Measurements from ENCODE around the gene PTPRD.

Gene PTPRD

GRCh38 chr9:8331507-8332330 lies 2281.1 kb downstream of the PTPRD start:
- DNase-seq (ENCODE audit: low read depth) = no peak

GRCh38 chr9:8329561-8330283 lies 2283.1 kb downstream of the PTPRD start:
- no peak for DNase-seq (ENCODE audit: low read depth)

DNA sequence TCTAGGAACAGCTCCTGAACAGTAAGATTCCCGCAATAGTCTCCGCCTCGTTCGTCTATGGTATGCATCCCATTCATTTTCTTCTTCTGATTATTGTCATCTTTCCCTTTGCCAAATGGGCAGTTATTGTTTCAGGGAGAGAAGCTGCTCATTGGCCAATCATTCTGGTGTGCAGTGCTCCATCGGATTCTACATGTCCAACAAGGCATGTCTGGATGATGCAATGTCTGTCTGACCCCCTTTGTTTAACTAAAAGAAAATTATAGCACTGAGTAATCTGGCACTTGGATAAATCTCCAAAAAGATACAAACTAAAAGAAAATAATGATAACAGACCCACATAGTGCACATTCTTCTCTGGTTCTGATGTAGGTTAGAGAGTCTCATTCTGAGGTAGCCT lies 2297.6 kb downstream of the PTPRD start:
- no peak for DNase-seq (ENCODE audit: low read depth)

DNA sequence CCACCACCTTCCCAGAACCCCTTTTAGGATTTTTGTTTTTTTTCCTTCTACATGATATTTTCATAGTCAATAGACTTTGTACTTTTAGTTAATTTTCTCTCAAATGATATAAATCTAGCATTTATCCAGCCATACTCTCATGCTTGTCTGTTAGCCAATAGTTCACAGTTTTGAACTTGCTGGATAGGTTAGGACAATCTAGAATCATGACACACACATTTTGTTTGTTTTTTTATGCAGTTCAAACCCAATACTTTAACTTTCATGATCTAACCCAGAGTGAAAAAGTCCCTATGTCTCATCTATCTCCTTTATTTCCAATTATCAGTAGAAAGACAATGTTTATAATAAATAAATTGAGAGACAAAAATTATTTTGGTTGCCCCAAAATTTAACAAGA lies 2303.5 kb downstream of the PTPRD start:
- DNase-seq (ENCODE audit: low read depth) = no peak

DNA sequence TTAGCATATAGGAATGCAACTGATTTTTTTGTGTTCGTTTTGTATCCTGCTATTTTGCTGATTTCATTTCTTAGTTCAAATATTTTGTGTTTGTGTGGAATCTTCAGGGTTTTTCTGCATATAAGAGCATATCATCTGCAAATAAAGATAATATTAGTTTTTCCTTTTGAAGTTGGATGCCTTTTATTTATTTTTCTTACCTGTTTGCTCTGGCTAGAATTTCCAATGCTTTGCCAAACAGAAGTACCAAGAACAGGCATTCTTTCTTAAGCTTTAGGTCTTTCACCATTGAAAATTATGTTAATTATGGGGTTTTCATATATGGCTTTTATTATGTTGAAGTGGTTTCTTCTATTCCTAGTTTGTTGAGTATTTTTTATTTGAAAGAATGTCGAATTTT lies 2308.1 kb downstream of the PTPRD start:
- DNase-seq (ENCODE audit: low read depth) = no peak

DNA sequence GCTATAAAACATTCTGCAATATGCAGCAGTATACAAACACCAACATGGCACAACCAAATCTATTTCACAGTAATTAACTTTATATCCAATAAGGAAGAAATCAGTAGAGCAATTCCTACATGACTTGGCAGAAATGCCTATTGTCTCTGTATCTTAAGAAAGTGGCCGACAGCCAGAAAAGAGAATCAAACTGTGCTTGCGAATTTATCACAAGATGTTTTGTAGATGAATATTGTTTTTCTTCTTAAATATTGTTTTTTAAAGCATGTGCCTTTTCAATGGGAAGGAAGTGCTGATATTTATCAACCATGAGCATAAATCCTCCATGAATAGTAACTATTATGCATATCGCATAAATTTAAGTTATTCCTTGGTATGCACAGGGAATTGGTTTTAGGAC lies 2311.5 kb downstream of the PTPRD start:
- no peak for DNase-seq (ENCODE audit: low read depth)

- no peak for DNase-seq (ENCODE audit: low read depth)
Observed at GRCh38 chr9:8297047-8297446, 2315.8 kb downstream of the PTPRD start.

DNA sequence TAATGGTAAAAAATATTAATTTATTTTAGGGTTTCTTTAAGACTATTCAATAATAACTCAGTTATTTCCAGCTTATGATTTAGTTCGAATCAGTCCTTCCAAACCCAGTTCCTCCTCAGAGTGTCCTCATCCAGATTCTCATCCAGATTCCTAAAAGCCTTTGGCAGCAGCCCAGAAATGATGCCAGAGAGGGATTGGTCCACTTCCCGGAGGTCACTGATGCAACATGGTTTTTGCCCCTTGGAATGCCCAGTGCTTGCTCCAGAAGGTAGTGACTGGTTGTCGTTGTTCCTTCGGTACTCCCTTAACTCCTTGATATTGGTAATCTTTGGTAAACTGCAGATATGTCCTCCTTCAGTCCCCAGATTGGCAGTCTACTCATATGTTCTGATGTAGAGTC lies 2320.1 kb downstream of the PTPRD start:
- DNase-seq (ENCODE audit: low read depth) = no peak

DNA sequence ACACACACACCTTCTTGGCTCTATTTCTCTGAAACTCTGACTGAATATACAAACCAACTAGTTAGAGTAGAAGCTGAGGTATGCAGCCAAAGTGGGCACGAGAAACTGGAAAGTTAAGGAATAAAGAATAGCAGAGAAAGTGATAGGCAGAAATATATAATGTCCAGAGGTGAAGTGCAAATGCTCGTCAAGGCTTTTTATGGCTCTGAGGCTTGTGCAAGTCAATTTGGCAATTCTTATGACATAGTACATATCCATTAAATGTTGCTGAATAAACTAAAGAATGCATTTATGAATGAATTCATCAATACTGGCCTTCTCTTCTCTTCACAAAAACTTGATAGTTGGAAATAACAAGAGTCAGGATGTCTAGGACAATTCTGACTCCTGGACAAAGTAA lies 2323.1 kb downstream of the PTPRD start:
- DNase-seq (ENCODE audit: low read depth) = no peak

GRCh38 chr9:8287970-8288369 lies 2324.8 kb downstream of the PTPRD start:
- no peak for DNase-seq (ENCODE audit: low read depth)

- DNase-seq (ENCODE audit: low read depth) = no peak
Observed at GRCh38 chr9:8287501-8287900, 2325.3 kb downstream of the PTPRD start.

- DNase-seq (ENCODE audit: low read depth) = no peak
Observed at GRCh38 chr9:8284884-8285283, 2327.9 kb downstream of the PTPRD start.

DNA sequence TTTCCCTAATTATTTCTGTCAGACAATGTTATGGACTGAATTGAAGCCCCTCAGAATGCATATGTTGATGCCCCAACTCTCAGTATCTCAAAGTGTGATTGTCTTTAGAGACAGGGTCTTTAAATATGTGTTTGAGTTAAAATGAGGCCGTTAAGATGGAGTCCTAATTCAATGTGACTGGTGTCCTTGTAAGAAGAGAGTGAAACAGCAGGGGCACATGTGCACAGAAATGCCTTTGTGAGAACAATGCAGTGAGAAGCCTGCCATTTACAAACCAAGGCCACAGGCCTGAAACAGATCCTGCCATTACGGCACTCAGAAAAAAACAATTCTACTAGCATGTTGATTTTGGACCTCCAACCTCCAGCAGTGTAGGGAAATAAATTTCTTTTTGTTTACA lies 2330.3 kb downstream of the PTPRD start:
- DNase-seq (ENCODE audit: low read depth) = no peak

- no peak for DNase-seq (ENCODE audit: low read depth)
Observed at GRCh38 chr9:8280811-8281210, 2332.0 kb downstream of the PTPRD start.

DNA sequence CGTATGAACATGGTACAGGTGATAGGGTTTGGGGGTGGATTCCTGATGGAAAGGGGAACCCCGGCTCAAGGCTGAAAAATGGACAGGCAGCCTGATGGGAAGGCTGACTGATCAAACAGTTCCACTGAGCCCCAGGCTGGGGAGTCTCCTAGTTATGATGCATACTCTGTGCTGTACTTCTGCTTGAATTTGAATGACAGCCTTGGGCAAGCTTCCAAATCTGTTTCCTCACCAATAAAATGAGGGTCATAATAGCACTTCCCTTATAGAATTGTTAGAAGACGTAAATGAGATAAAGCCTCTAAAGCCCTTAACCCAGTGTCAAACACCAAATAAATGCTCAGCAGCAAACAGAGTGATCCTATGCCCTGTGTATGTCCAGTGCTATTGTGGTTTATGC lies 2334.8 kb downstream of the PTPRD start:
- DNase-seq (ENCODE audit: low read depth) = no peak

GRCh38 chr9:8270235-8270634 lies 2342.6 kb downstream of the PTPRD start:
- no peak for DNase-seq (ENCODE audit: low read depth)

DNA sequence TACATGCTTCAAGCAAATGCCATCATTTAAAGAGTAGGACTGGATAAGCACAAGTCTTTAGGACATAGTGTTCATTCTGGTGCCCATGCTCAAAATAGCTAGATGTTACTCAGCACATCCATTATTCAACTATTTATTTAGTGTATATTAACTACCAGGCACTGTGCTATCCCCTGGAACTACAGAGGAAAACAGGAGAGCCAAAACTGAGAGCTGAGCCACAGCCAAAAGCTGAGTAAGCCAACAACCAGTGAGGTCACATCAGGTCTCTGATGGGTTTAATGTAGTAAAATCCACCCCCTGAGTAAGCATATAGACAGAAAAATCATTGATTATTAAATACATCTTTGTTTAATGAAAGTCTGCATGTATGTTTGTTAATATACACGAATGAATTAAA lies 2343.9 kb downstream of the PTPRD start:
- no peak for DNase-seq (ENCODE audit: low read depth)

- no peak for DNase-seq (ENCODE audit: low read depth)
Observed at GRCh38 chr9:8268216-8268878, 2344.5 kb downstream of the PTPRD start.

GRCh38 chr9:8267636-8268035 lies 2345.2 kb downstream of the PTPRD start:
- no peak for DNase-seq (ENCODE audit: low read depth)

DNA sequence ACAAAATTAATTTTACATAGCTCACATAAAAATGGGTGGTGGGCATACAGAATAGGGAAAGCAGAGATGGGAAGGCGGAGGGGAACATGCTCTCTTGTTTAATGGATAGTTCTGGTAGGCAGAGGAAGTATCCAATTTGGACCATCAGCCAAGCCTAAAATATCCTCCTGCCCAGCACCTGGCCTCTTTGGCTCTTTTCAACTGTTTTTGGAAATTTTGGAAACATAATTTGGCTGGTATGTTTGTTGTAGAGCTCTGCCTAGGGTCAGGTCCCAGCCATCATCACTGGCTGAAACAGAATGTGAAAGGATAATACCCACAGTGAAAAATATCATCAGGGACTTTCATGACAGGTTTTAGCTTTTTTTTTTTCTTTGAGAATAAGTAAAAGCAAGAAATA lies 2345.9 kb downstream of the PTPRD start:
- DNase-seq (ENCODE audit: low read depth) = no peak

DNA sequence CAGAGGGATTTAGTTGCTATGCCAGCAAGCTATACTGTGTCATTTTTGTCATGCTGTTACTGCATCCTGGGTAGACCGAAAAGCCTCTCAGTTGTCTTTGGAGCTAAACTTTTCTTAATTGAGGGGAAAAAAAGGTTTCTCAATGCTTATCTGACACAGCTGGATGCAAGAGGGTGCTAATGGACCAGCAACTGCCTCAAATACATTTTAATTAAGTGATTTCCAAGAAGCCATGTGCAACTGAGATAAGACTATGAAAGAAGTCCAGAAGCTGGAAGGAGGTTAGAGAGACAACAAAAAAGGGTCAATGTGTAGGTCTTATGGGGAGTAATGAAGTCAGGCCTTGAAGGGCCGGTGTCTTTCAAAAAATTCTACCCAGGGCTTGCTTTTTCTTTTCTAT lies 2347.5 kb downstream of the PTPRD start:
- no peak for DNase-seq (ENCODE audit: low read depth)
